HL-60 (cell line): ENCODE results near the gene RNASE7.

Experiments used
- DNase-seq, 2 experiments: peaks; one replicate each; pipeline ENCODE4 v3.0.0-alpha.2; 2010 to 2020; ENCODE audit warnings: low read depth in 1 of 2, low spot score in 1 of 2
- H3K27ac ChIP-seq: fragments of 250-450 bp; sonication (Bioruptor Pico); replicated peaks from 2 replicates; pipeline ENCODE4 v1.5.1; 2020; ENCODE audit warnings: mild to moderate bottlenecking, moderate library complexity
- H3K27me3 ChIP-seq: fragments of 250-450 bp; sonication (Bioruptor Pico); 2 replicates; pipeline ENCODE4 v1.5.1; 2021; ENCODE audit warnings: mild to moderate bottlenecking, moderate library complexity; ENCODE audit not compliant: insufficient read depth, poor library complexity, severe bottlenecking
- H3K4me3 ChIP-seq: replicated peaks from 2 replicates; pipeline ENCODE4 v1.5.1; 2011; ENCODE audit warnings: mild to moderate bottlenecking, control low read depth, low read length; ENCODE audit not compliant: insufficient read depth
- GABPA ChIP-seq: IDR thresholded peaks from 2 replicates; pipeline ENCODE4 v1.6.1; 2012; ENCODE audit warnings: low read depth
- POLR2AphosphoS5 ChIP-seq: IDR thresholded peaks from 2 replicates; pipeline ENCODE4 v1.6.1; 2012; ENCODE audit warnings: low read depth
- SPI1 ChIP-seq: IDR thresholded peaks from 2 replicates; pipeline ENCODE4 v1.6.1; 2012; ENCODE audit warnings: low read depth, mild to moderate bottlenecking, borderline replicate concordance
- TF ChIP-seq, protein P1 (sequence below): IDR thresholded peaks from one replicate; pipeline ENCODE4 v1.5.1; 2011; ENCODE audit warnings: low read length, control low read depth, inconsistent platforms; ENCODE audit not compliant: insufficient read depth
- TF ChIP-seq, protein P2 (sequence below): IDR thresholded peaks from 2 replicates; pipeline ENCODE4 v1.6.1; 2012; ENCODE audit warnings: low read depth; ENCODE audit not compliant: insufficient replicate concordance

Gene RNASE7

DNA sequence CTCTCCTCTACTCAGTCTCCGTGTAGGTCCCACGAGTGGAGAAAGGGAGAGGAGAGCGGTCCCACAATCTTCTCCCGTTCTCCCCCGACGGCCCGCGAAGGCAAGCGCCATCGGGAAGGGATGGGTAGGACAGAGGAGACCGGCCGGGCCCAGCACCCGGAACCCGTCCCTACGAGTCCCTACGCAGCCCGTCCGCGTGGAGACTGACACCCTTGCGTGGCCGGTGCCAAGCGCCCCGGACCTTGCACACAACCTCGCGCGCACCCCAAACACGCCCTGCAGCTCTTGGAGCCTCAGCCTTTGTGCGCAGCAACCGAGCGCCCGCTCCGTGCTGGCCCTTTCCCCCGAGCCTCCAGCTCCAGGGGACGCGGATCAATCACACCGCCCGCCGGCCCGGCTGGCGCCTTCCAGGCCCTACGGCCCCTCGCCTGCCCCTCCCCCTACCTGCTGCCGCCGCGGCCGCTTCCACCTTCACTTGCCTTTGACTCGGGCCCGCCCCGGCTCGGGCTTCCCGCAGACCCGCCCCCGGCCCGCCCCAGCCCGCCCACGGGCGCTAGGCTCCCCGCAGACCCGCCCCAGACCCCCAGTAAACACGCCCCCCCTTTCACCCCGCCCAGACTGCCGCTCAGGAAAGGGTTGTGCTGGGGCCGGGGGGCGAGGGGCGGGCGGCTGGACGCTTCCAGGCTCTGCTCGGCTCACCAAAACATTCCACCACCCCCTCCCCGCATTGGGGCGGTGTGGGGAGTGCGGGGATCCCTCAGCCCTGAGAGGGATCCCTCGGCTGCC is 17.4 kb upstream of the RNASE7 start, which contains the start of gene NDRG2:
NDRG2 (minus strand) TSS at position 477 of the 786 bp plus-strand sequence. CDS start 1,746 bp downstream, outside the sequence.
- peak within 1 kb of the TSS; percentile 53 for H3K4me3 ChIP-seq
- peaks cover 19% of the 10 kb centered on the region for H3K27me3 ChIP-seq
- DNase-seq, result peak in 1 of 2 experiments; percentile 47
- TF ChIP-seq, protein P1, sequence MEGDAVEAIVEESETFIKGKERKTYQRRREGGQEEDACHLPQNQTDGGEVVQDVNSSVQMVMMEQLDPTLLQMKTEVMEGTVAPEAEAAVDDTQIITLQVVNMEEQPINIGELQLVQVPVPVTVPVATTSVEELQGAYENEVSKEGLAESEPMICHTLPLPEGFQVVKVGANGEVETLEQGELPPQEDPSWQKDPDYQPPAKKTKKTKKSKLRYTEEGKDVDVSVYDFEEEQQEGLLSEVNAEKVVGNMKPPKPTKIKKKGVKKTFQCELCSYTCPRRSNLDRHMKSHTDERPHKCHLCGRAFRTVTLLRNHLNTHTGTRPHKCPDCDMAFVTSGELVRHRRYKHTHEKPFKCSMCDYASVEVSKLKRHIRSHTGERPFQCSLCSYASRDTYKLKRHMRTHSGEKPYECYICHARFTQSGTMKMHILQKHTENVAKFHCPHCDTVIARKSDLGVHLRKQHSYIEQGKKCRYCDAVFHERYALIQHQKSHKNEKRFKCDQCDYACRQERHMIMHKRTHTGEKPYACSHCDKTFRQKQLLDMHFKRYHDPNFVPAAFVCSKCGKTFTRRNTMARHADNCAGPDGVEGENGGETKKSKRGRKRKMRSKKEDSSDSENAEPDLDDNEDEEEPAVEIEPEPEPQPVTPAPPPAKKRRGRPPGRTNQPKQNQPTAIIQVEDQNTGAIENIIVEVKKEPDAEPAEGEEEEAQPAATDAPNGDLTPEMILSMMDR, result no peak
- TF ChIP-seq GABPA (no peak), SPI1 (no peak), POLR2AphosphoS5 (no peak)
- TF ChIP-seq, protein P2, sequence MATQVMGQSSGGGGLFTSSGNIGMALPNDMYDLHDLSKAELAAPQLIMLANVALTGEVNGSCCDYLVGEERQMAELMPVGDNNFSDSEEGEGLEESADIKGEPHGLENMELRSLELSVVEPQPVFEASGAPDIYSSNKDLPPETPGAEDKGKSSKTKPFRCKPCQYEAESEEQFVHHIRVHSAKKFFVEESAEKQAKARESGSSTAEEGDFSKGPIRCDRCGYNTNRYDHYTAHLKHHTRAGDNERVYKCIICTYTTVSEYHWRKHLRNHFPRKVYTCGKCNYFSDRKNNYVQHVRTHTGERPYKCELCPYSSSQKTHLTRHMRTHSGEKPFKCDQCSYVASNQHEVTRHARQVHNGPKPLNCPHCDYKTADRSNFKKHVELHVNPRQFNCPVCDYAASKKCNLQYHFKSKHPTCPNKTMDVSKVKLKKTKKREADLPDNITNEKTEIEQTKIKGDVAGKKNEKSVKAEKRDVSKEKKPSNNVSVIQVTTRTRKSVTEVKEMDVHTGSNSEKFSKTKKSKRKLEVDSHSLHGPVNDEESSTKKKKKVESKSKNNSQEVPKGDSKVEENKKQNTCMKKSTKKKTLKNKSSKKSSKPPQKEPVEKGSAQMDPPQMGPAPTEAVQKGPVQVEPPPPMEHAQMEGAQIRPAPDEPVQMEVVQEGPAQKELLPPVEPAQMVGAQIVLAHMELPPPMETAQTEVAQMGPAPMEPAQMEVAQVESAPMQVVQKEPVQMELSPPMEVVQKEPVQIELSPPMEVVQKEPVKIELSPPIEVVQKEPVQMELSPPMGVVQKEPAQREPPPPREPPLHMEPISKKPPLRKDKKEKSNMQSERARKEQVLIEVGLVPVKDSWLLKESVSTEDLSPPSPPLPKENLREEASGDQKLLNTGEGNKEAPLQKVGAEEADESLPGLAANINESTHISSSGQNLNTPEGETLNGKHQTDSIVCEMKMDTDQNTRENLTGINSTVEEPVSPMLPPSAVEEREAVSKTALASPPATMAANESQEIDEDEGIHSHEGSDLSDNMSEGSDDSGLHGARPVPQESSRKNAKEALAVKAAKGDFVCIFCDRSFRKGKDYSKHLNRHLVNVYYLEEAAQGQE, result no peak
- H3K27ac ChIP-seq, result no peak within 1 kb of the TSS

DNA sequence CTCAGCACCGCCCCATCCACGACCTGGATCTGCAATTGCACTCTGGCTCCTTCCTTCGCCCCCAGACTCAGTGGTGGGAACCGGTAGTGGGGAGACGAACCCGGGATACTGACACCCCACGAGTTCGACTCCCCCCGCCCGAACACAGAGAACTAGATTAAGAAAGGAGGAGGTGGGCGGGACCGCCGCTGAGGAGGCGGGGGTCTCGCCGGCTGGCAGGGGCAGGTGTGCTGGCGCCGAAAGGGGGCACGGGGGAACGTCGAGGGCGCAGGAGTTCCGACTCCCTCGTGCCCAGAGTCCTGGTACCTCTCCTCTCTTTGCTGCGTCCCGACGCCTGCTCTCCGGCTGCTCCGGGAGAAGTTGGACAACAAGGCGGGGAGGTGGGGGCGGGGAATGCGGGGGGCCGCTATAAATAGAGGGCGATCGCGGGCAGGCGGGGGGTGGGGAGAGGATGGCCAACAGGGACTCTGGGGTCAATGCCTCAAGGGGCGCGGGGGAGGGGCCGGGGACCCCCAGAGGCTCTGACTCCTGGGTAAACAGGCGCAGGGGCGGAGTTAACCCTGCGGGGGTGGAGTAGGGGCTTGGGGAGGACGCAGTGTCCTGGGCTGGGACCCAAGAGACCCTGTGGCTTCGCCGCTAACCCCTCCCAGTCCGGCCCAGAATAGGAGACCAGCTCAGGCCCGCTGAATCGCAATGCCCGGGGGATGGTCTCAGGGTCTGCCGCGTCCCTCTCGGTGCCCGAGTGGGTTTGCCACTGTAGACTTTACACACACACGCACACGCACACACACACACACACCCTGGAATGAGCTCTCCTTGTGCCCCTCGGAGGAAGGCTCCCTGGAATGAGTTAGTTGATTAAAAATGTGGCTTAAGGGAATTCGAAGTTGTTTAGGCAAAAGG is 16.5 kb upstream of the RNASE7 start:
- Histone ChIP-seq H3K4me3 (peak overlapping the region; percentile 53), H3K27me3 (peaks cover 19% of the 10 kb centered on the region), H3K27ac (no peak overlapping the region)
- TF ChIP-seq SPI1 (no peak), GABPA (no peak)
- no peak for DNase-seq

DNA sequence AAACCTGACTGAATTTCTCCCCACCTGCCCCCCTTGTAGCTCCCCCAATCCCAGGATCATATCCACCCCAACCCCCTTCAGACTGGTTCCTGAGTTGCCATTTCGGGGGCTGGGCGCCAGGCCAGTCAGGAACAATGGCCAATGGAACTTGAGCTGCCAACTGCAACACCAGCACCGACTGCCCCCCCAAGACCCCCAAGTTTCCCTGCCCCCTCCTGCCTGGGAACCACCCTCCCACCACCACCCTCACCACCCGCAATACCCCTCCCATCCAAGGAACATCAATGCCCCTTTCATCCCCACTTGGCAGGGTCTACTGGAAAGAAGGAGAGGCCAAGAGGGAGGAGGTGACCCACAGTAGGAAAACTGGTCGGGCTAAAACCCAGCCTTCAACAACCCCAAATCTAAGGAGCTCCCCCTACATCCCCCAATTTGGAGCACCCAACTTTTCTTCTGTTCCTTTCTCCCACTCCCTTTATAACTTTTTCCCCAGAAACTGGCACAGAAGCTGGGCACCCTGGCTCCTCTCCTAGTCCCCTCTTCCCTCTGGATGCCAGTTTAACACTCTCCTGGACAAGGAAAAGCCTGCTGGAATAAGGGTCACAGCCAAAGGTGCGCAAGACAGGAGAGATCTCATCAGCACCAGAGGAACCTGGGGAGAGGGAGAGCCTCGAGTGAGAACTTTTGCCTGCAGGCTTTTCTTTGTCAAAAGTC is 15.7 kb upstream of the RNASE7 start:
- TF ChIP-seq, protein P1, result no peak
- TF ChIP-seq SPI1 (no peak), POLR2AphosphoS5 (no peak), GABPA (no peak)
- TF ChIP-seq, protein P2, result no peak
- H3K27me3 ChIP-seq, result peaks cover 19% of the 10 kb centered on the region
- H3K27ac ChIP-seq, result no peak overlapping the region
- no peak for DNase-seq
- no peak overlapping the region for H3K4me3 ChIP-seq

DNA sequence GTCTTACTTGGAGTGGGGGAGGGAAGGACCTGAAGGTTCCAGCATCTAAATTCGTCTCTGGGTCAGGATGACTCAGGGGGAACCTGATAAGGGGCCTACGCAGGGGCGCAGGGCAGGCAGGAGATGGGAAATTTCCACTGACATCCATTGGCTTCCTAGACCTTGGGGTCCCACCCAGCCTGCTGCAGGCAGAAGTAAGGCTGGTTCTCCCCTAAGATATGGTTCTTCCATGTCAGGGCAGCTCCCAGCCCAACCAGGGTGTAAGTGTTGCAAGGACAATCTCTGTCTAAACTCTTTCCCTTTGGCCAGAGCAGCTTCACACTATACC is 15.2 kb upstream of the RNASE7 start:
- Histone ChIP-seq H3K4me3 (no peak overlapping the region), H3K27me3 (peaks cover 19% of the 10 kb centered on the region), H3K27ac (no peak overlapping the region)
- DNase-seq, result no peak
- TF ChIP-seq, protein P1, result no peak
- TF ChIP-seq GABPA (no peak), SPI1 (no peak), POLR2AphosphoS5 (no peak)
- TF ChIP-seq, protein P2, result no peak
